ENCODE data around the gene CCDC71L. TPM values are rescaled to one million over a fixed set of nuclear protein-coding genes. Genes with fewer than 3 reads are reported as not detected.

Gene CCDC71L
- total RNA-seq: 8.6 TPM

DNA sequence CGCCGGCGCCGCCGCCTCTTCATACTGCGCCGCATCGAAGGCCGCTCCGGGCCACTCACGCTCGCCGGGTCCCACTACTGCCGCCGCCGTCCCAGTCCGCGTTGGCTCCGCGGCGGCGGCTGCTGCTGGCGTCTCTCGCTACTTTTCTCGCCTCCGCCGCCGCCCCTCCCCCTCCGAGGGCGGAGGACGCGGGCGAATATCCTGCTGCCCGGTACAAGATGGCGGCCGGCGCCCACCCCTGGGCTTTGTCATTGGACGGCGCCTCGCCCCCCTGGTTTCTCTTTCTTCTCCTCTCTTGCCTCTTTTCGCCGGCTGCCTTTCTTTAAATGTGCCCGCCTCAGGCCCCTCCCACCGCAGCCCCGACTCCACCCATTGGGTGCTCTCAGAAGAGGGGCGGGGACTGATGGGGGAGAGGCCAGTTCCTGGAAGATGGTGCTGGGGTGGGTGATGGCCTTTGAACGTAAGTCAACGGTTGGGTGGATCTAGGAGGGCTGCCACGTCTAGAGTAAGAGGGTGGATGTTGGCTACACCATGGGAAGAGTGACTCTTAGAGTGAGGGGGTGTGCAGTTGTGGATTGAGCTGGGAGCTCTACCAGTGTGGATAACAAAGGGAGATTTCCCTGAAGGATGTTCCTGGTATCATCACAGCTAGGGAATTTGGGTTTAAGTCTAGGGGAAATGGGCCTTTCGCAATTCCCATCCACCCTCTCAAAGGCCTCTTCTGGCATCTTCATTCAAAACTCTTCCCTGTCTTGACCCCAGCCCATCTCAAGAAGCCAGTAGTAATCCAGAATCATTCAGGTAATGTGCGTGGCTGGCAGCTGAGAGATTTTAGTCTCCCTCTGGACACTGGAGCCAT lies at the start of gene CCDC71L:
TSS of gene CCDC71L (minus strand) at position 297 of the 859 bp plus-strand sequence. CDS start at position 35, 262 bp downstream.

Other genes with a start within 250 kb of the CCDC71L start
- 3.4 TPM for gene PIK3CG, start 204.1 kb upstream of the CCDC71L start, total RNA-seq

Measured in camera-type eye (tissue), 1 donor.